ENCODE measurements around the gene CCDC141. TPM values are rescaled to one million over a fixed set of nuclear protein-coding genes. Genes with fewer than 3 reads are reported as not detected.

The CCDC141 gene
- total and polyA plus RNA-seq, 3 donors from 2014 or later: 2.2 to 25.9 (median 17.8) TPM

- Histone ChIP-seq H3K4me3 (no peak overlapping the region), H3K36me3 (ENCODE audit: low read depth, missing control alignments) (no peaks in the 10 kb centered on the region), H3K9me3 (no peaks in the 10 kb centered on the region), H3K4me1 (no peaks in the 10 kb centered on the region), H3K27ac (no peak overlapping the region), H3K27me3 (no peaks in the 10 kb centered on the region)
- WGBS, 2 donors: 86 to 94% methylated on average over 2 of the region's 2 CpGs
- TF ChIP-seq POLR2A (IDR thresholded peaks at IDR 0.05) (no peak), CTCF (IDR thresholded peaks at IDR 0.05) (no peak)
- intact Hi-C loops (cut with DNase I; ENCODE audit: low total_unique reads): no loop called here
- no peak for DNase-seq
Measured at GRCh38 chr2:178787155-178787554, 262.8 kb downstream of the CCDC141 start.

- 95% methylated on average over 10 of the region's 10 CpGs for WGBS, 2 donors
- TF ChIP-seq CTCF (IDR thresholded peaks at IDR 0.05): no peak
- no peak for TF ChIP-seq POLR2A (IDR thresholded peaks at IDR 0.05)
- Histone ChIP-seq H3K27me3 (no peaks in the 10 kb centered on the region), H3K9me3 (no peaks in the 10 kb centered on the region), H3K4me3 (no peak overlapping the region), H3K36me3 (ENCODE audit: low read depth, missing control alignments) (no peaks in the 10 kb centered on the region), H3K27ac (no peak overlapping the region), H3K4me1 (no peaks in the 10 kb centered on the region)
- DNase-seq: no peak
- intact Hi-C loops (cut with DNase I; ENCODE audit: low total_unique reads): no loop called here
Measured at GRCh38 chr2:178783889-178784288, 266.0 kb downstream of the CCDC141 start.

- DNase-seq: no peak
- TF ChIP-seq CTCF (IDR thresholded peaks at IDR 0.05): no peak
- TF ChIP-seq POLR2A (IDR thresholded peaks at IDR 0.05): no peak
- Histone ChIP-seq H3K4me1 (no peaks in the 10 kb centered on the region), H3K9me3 (no peaks in the 10 kb centered on the region), H3K27ac (no peak overlapping the region), H3K27me3 (no peaks in the 10 kb centered on the region), H3K36me3 (ENCODE audit: low read depth, missing control alignments) (no peaks in the 10 kb centered on the region), H3K4me3 (no peak overlapping the region)
- 95 to 96% methylated on average over 7 of the region's 7 CpGs for WGBS, 2 donors
- intact Hi-C loops (cut with DNase I; ENCODE audit: low total_unique reads): no loop called here
Measured at GRCh38 chr2:178782236-178782635, 267.7 kb downstream of the CCDC141 start.

Other genes starting within 250 kb of the CCDC141 start
- 10 to 100 TPM; 30.8 to 49.1 TPM for gene TTN, start 242.7 kb downstream of the CCDC141 start, total RNA-seq
- 2.6 TPM for gene TTN, start 242.7 kb downstream of the CCDC141 start, polyA plus RNA-seq (ENCODE audit: insufficient read depth, low read depth, low replicate concordance)
- 10 to 100 TPM; 50.0 to 56.1 TPM for gene SESTD1, start 214.7 kb upstream of the CCDC141 start, total RNA-seq
- gene SESTD1, start 214.7 kb upstream of the CCDC141 start, polyA plus RNA-seq (ENCODE audit: insufficient read depth, low read depth, low replicate concordance): 94.5 TPM

Measured in testis (tissue), 3 donors.